NCI-H1105 (cell line): ENCODE measurements around the gene NLRP13.

Experiments used
- DNase-seq: peaks from one replicate; lab custom pipeline; 2025; lab: John Stamatoyannopoulos, UW

Gene NLRP13

DNA sequence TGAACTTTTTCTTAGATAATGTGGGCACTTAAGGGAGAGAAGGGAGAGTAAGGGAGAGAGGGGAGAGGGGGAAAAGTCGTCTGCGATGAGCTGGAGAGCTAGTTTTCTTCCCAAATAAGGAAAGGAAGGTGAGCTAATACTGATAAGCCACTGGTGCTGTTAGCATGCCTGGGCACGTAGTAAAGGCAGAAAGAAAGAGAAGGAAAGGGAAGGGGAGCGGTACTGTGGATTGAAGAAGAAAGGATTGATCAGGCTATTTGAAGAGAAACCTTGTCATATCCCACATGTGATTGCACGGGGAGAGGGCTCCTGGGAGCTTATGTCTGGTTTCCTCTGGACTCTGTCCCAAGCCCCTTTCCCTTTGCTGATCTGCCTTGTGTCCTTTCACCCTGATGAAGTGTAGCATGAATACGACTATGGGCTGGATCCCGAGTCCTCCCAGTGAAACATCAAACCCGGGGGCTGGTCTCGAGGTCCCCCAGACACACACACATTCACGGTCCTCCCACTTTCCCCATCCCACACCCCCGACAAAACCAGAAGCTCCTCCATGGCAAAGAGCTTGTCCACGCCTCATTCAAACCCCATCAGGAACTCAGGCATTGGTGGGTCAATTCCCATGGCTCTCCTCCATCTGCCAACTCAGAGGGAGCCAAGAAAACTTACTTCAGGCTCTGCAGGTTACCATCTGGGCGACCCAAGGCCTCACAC is 30.6 kb downstream of the NLRP13 start:
- DNase-seq: no peak

DNA sequence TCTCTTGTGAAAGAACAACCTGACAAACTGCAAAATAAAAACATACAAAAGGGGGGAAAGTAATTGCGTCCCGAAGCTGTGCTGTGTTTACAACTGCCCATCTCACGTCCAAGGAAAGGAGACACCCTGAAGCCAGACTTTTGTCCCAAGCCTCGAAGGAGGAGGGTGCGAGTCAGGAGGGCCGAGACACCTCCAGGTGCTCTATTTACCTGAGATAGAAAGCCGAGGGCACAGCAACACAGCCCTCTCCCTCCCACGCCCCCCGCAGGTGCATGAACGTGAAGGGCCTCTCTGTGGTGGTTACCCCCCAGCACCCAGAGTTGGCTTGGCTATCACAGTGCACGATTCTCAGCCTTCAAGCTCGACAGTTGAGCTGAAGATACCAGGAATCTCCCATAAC is 33.2 kb downstream of the NLRP13 start:
- no peak for DNase-seq

DNA sequence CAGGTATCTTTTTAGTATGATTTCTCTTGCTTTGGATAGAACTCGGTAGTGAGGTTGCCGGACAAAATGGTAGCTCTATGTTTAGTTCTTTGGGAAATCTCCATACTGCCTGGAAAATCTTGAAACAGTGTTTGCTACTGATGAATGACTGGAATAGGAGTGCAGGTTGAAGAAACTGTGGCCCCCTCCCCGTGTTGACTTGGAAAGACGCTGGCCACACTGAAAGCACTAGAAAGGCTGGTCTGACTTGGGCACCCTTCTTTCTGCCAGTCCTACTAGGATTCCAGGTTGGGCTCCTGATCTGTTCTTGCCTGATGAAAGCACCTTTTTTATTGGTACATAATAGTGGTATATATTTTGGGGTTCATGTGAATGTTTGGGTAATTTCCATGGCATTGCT is 49.5 kb downstream of the NLRP13 start:
- no peak for DNase-seq

DNA sequence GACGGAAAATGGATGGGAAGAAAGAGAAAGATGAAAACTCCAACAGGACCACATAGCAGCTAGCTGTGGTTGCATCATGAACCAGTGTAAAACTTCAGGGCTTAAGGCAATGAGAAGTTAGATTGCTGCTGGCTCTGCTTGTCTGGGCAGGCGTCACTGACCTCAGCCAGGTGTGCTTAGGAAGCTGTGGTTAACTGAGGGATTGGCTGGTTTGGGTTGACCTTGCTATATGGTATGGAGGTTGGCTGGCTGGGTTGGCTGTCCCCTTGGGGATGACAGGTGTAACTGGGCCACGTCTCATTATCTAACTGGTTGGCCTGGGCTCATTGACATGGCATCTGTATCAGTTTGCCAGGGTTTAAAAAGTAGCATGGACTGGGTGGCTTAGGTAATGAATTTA is 54.9 kb downstream of the NLRP13 start:
- DNase-seq: no peak

DNA sequence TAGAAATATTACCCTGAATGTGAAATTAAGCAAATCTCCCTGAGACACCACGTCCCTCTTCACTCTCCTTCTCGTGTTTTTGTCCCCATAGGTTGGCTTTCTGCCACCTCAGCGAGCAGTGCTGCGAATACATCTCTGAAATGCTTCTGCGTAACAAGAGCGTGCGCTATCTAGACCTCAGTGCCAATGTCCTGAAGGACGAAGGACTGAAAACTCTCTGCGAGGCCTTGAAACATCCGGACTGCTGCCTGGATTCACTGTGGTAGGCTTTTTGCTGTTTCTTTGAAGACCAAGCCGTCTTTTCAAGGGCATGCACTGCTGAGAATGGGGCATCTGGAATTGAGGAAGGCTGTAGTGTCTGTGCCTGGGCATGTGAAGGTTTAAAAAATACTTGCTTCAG is 61.4 kb downstream of the NLRP13 start:
- no peak for DNase-seq

DNA sequence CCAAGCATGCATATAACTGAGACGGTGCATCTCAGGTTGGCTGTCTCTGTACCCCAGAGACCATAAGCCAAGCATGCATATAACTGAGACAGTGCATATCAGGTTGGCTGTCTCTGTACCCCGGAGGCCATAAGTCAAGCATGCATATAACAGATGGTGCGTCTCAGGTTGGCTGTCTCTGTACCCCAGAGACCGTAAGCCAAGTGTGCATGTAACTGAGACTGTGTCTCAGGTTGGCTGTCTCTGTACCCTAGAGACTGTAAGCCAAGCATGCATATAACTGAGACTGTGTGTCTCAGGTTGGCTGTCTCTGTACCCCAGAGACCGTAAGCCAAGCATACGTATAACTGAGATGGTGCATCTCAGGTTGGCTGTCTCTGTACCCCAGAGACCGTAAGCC is 65.0 kb downstream of the NLRP13 start:
- no peak for DNase-seq

DNA sequence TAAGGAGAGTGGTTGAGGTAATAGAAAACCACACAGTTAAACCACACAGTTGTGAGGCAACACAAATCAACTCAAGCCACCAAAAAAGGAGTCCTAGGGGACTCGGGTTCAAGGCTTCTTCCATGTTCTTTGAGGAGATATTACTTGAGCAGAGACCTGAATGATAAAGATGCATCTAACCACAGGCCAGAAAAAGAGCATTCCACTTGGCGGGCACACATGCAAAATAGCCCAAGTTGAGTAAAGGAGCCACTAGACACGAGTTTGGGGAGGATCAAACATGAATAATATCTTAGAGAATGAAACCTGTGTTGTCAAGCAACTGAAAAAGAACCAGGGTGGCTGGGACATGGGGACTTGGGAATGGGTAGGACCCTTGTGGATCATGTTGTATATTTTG is 65.6 kb downstream of the NLRP13 start:
- DNase-seq: no peak

DNA sequence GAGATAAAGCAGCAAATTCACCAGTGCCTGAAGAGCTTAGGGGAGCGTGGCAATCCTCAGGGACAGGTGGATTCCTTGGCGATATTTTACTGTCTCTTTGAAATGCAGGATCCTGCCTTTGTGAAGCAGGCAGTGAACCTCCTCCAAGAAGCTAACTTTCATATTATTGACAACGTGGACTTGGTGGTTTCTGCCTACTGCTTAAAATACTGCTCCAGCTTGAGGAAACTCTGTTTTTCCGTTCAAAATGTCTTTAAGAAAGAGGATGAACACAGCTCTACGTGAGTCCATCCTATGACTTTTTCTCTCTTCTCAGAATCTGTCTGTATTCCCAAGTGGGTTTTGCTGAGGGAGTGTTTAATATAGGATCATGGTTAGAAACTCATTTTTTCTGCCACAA is 73.2 kb downstream of the NLRP13 start:
- no peak for DNase-seq

DNA sequence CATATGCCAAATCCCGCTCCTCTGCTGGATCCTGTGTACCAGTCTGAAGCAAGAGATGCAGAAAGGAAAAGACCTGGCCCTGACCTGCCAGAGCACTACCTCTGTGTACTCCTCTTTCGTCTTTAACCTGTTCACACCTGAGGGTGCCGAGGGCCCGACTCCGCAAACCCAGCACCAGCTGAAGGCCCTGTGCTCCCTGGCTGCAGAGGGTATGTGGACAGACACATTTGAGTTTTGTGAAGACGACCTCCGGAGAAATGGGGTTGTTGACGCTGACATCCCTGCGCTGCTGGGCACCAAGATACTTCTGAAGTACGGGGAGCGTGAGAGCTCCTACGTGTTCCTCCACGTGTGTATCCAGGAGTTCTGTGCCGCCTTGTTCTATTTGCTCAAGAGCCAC is 73.7 kb downstream of the NLRP13 start:
- no peak for DNase-seq

DNA sequence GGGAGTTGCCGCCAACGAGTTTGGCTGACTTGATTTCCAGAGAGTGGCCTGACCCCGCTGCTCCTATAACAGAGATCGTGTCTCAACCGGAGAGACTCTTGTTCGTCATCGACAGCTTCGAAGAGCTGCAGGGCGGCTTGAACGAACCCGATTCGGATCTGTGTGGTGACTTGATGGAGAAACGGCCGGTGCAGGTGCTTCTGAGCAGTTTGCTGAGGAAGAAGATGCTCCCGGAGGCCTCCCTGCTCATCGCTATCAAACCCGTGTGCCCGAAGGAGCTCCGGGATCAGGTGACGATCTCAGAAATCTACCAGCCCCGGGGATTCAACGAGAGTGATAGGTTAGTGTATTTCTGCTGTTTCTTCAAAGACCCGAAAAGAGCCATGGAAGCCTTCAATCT is 74.2 kb downstream of the NLRP13 start:
- DNase-seq: no peak

DNA sequence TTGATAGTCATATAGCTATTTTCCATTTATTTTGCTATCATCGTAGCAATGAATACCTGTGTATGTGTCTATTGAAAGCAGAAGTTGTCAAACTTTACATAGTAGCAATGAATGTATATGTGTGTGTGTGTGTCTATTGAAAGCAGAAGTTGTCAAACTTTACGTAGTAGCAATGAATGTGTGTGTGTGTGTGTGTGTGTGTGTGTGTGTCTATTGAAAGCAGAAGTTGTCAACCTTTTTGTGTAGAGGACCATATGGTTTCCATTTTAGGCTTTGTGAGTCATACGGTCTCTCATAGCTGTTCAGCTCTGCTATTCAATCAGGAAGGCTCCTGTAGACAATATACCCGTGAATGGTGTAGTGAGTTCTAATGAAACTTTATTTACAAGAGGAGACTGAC is 75.0 kb downstream of the NLRP13 start:
- DNase-seq: no peak

DNA sequence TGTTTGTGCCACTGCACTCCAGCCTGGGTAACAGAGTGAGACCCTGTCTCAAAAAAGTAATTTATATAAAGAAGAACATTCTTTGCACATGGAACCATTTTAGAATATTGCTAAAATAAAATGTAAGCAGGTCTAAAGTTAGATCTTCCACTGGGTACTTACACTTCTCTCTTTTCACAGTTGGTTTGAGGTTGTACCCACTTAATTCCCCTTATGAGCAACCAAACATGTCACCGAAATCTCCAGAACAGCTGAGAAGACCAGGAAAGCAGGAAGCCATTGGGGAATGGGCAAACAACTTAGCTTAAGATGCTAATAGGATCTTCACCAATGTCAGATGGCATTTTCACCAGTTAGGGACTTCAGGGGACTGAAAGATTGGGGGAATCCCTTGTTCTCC is 77.0 kb downstream of the NLRP13 start:
- no peak for DNase-seq
